NOMO-1 (cell line): Measurements from ENCODE around the gene STOML1.
"Not testable (repeated sequence)": the region's sequence is repeated elsewhere in the genome, so short reads cannot be mapped to it uniquely, and the experiment has no call there.

Experiments used
- DNase-seq, 2 experiments: peaks; one replicate each; lab custom pipeline; 2025; ENCODE audit not compliant: unreplicated experiment in 2 of 2; lab: John Stamatoyannopoulos, UW

Gene STOML1

GRCh38 chr15:73988445-73988969 is 3.6 kb downstream of the STOML1 start:
- no peak for DNase-seq

- no peak for DNase-seq
Observed at GRCh38 chr15:73987681-73988444, 4.2 kb downstream of the STOML1 start.

DNA sequence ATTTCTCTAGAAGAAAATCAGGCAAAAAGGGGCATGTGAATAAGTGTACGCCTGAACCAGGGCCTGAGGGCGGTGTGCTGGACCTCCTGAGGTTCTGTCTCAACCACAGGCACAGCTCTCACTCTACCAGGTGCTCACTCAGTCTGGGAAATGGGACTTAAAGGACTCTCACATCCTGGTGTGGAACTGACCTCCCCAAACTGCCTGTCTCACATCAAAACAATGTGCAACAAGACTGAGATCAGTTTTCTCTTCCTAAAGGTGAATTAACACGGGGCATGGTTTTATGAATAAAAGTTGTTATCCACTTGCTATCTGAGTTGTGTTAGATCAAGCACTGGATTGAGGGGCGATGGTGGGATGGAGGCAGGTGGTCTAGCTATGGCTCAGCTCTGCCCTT is 4.8 kb downstream of the STOML1 start:
- DNase-seq: no peak

DNA sequence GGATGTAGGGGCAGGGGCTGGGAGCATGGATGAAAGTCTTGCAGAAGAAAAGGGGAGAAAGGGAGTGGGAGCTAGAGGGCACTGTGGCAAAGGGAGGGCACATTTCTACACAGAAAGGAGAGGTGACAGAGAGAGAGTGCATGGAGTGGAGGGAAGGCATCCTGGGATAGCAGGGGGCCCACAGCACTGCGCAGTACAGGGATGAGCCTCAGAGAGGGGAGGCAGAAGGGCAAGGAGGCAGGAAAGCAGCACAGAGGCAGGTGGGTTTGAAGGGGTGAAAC is 5.4 kb downstream of the STOML1 start:
- no peak for DNase-seq

GRCh38 chr15:73986055-73986775 is 5.9 kb downstream of the STOML1 start:
- no peak for DNase-seq

GRCh38 chr15:73985101-73985873 is 6.8 kb downstream of the STOML1 start:
- DNase-seq: no peak

DNA sequence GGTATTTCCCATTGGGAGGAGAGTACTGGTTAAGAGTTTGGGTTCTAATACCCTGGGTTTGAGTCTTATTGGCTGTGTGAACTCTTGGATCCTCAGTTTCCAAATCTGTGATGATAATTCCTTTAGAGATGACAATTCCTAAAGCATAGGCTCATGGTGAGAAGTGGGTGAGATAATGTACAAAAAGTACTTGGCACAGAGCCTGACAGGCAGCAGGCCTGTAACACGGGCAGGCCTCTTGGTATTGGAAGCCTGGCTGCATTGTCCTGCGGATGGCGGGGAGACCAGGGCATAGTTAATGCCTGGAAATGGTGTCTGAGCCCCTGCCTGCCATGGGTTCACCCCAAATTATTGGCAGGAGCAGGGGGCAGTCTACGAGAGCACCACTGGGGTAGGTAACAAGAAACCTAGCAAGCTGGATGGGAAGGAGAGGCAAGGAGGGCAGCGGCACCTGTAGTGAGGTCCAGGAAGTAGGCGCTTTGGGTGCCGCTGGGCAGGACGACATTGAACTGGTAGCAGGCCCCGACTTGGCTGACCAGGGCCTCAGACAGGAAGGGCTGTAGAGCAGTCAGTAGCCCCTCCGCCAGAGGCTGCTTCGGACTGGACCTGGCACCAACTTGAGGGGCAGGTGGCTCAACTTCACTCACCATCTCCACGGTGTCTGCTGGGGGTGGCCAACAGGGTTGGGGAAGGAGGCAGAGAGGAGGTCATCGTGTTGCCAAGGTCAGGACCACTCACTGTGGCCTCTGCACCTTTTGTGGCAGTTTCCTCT is 7.7 kb downstream of the STOML1 start:
- DNase-seq: no peak

- DNase-seq: no peak
Observed at GRCh38 chr15:73983773-73984172, 8.3 kb downstream of the STOML1 start.

- DNase-seq: no peak
Observed at GRCh38 chr15:73983211-73983727, 8.8 kb downstream of the STOML1 start.

GRCh38 chr15:73982222-73982962 is 9.7 kb downstream of the STOML1 start:
- peak; percentile 28 to 46 for DNase-seq

DNA sequence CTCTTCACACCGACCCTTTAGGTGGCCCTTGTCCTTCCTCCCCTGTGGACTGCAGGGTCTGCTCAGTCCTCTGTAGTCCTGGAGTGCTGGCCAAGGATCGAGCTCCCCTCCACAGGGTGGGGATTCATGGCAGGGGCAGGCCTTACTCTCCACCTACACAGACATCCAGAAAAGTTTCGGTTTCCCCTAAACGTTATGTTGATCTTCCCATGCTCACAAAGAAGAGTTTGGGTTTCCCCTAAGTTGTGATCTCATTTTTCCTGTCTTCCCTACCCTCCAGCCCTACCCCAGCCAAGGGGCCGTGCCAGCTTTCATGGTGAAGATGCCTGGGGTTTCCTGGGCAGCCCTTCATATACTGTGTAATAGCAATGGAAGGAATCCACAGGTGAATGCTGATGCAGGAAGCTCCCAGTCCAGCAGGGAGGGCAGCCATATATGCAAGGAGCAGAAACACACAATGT is 10.3 kb downstream of the STOML1 start:
- no peak for DNase-seq

DNA sequence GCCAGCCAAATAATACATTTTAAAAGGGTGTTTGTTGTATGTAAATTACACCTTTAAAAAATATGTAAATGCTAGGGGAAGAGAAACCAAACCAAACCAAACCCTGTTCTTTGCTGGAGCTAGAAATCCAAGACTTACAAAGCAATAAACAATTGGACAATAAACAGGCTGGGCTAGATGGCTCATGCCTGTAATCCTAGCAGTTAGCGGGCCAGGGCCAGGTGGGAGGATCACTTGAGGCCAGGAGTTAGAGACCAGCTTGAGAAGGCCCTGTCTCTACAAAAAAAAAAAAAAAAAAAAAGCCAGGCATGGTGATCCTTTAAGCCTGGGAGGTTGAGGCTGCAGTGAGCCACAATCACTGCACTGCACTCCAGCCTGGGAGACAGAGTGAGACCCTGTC is 12.5 kb downstream of the STOML1 start:
- DNase-seq: no peak

- no peak for DNase-seq
Observed at GRCh38 chr15:73978896-73979295, 13.2 kb downstream of the STOML1 start.

GRCh38 chr15:73975440-73976125 is 16.5 kb downstream of the STOML1 start:
- DNase-seq: peak; percentile 41 to 57

DNA sequence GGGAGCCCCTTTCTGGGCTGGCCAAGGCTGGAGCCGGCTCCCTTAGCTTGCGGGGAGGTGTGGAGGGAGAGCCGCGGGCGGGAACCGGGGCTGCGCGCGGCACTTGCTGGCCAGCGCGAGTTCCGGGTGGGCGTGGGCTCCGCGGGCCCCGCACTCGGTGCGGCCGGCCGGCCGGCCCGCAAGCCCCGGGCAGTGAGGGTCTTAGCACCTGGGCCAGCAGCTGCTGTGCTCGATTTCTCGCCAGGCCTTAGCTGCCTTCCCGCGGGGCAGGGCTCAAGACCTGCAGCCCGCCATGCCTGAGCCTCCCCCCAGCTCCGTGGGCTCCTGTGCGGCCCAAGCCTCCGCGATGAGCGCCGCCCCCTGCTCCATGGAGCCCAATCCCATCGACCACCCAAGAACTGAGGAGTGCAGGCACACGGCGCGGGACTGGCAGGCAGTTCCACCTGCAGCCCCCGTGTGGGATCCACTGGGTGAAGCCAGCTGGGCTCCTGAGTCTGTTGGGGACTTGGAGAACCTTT is 18.4 kb downstream of the STOML1 start:
- DNase-seq: not testable (repeated sequence)

DNA sequence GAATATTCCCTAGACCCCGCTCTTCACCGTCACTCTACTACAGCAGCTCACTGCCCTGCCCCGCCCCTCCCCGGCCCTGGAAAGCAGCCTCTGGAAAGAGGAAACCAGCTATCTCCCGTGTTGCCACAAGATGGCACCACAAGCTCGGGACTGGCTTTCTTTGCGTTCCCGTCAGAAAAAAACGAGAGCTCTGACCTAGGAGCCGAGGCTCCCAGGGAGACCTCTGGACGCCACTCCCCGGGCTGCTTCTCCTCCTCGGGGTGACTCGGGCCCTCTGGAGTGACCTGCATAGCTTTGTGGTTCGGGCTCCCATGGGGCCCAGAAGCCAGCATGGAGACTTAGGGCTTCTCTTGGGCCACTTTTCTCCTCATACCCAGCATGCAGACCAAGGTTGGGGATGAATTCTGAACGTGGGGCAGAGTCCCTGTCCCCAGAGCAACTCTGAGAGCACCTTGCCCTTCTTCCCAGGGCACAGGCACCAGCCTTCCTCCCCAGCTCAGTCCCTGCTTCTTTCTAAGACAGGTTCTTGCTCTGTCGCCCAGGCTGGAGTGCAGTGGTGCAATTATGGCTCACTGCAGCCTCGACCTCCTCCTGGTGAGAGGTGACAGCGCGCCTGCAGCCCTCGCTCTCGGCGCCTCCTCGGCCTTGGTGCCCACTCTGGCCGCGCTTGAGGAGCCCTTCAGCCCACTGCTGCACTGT is 19.0 kb downstream of the STOML1 start:
- DNase-seq: peak; percentile 74

GRCh38 chr15:73969151-73969759 is 22.8 kb downstream of the STOML1 start:
- DNase-seq: no peak

- DNase-seq: no peak
Observed at GRCh38 chr15:73968461-73968860, 23.6 kb downstream of the STOML1 start.
